G401 (cell line): ENCODE measurements around the gene CASR. TPM values are rescaled to one million over a fixed set of nuclear protein-coding genes. Genes with fewer than 3 reads are reported as not detected.
"Not testable (repeated sequence)": the region's sequence is repeated elsewhere in the genome, so short reads cannot be mapped to it uniquely, and the experiment has no call there.

Experiments
- DNase-seq: peaks from one replicate; pipeline ENCODE4 v3.0.0-alpha.2; 2015; ENCODE audit warnings: low spot score
- in situ Hi-C: cut with HindIII; loops from 2 replicates; pipeline ENCODE4 v1.10.0; 2016; ENCODE audit warnings: low sequenced_read_pairs, mixed read lengths
- total RNA-seq: library from RNA; depleted of rRNA; stranded (reverse); fragments of >200 nt; shearing (Covaris generic); gene quantifications from 2 replicates; pipeline ENCODE4 v1.2.3, GENCODE V29; 2014; rRNA removed

The CASR gene
- not detected in 2 replicates for total RNA-seq

DNA sequence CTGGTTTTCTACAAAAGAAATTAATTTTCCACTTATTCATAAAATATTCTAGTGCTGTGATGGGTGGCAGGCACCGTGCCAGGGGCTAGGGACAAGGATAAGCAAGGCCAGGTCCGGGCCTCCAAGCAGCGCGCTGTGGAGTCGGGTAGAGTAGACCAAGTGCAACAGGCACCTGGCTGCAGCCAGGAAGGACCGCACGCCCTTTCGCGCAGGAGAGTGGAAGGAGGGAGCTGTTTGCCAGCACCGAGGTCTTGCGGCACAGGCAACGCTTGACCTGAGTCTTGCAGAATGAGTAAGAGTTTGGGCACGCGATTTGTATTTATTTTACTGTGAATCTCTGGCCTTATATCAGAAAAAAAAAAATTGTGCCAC is at the start of gene CASR:
Gene CASR, plus strand, starts transcription at position 148 of the 372 bp plus-strand sequence. CDS start 70,522 bp downstream, outside the sequence.
- in situ Hi-C loops = no loop called here
- no peak for DNase-seq

GRCh38 chr3:122146466-122146865 is 37.0 kb upstream of the CASR start:
- in situ Hi-C loops = no loop called here
- DNase-seq = no peak

DNA sequence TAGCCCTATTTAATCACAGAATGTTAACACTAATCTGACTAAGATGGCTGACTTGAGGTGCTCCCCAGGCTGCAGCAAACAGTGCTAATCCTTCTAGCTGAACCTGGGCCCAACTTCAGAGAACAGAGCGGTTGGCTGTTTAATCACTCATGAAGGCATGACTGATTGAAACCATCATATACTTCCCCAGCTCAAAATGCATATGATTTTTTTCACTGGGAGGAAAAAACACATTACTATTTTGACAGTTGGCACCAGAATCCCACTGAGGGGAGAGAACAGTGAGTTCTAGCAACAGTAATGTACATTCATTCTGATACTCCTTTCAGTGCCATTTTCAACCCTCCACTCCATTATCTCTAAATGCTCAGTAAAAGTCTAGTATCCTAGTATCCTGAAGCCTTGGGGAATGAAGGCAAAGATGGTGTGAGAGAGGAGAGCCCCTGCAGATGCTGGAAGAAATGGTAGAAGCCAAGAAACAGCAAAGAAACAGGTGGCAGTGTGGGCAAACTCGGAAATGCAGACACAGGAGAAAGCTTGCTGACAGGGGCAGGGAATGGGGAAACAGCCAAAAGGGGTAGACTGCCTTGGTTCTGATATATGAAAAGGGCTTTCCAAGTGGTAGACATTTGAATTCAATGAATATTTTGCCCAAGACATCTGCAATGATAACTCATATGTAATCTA is 34.4 kb upstream of the CASR start:
- no peak for DNase-seq
- in situ Hi-C loops = no loop called here

- in situ Hi-C loops = no loop called here
Measured at GRCh38 chr3:122151480-122151879, 32.0 kb upstream of the CASR start.

GRCh38 chr3:122164983-122165382 is 18.5 kb upstream of the CASR start:
- in situ Hi-C loops, DNase-seq: not testable (repeated sequence)

More at GRCh38 chr3:122151480-122151879, 32.0 kb upstream of the CASR start:
- no peak for DNase-seq

- no peak for DNase-seq
- in situ Hi-C loops = no loop called here
Measured at GRCh38 chr3:122167630-122168029, 15.8 kb upstream of the CASR start.

GRCh38 chr3:122168044-122168443 is 15.4 kb upstream of the CASR start:
- in situ Hi-C loops = no loop called here
- DNase-seq = no peak

- DNase-seq = no peak
- in situ Hi-C loops = no loop called here
Measured at GRCh38 chr3:122169911-122170310, 13.6 kb upstream of the CASR start.

DNA sequence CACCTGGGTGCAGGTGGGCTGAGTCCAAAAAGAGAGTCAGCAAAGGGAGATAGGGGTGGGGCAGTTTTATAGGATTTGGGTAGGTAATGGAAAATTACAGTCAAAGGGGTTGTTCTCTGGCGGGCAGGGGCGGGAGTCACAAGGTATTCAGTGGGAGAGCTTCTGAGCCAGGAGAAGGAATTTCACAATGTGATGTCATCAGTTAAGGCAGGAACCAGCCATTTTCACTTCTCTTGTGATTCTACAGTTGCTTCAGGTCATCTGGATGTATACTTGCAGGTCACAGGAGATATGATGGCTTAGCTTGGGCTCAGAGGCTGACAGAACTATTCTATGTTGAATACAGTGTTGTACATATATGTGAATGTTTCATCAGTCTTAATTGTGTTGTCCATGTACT is 12.1 kb upstream of the CASR start:
- in situ Hi-C loops = not testable (repeated sequence)

GRCh38 chr3:122178711-122179110 is 4.8 kb upstream of the CASR start:
- in situ Hi-C loops = no loop called here
- no peak for DNase-seq

More for the DNA sequence above, 12.1 kb upstream of the CASR start:
- not testable (repeated sequence) for DNase-seq

DNA sequence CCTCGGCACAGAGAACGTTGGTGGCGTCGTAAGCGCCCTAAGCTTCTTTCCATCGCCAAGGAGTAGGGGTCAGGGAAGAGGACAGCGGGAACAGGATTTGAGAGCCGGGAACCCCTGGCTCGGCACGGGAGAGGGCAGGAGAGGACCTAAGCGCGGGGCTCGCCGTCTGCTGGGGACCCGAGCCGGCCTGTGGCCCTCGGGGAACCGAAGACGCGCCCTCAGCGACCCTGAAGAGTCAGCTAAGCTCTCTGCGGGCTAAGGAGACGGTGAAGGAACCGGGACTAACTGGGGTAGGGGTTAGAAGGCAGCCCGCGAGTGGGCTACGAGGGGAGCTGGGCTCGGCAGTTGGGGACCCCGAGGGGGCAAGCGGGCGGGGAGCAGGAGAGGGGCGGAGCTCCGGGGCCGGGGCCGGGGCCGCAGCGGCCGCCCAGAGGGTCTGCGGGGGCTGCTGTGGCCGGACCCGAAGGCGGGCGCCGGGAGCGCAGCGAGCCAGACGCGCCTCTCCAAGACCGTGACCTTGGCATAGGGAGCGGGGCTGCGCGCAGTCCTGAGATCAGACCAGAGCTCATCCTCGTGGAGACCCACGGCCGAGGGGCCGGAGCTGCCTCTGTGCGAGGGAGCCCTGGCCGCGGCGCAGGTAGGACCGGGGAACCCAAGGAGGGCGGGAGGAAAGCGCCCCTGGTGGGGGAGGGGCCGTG is 574 bp downstream of the CASR start:
- no peak for DNase-seq
- in situ Hi-C loops = no loop called here

DNA sequence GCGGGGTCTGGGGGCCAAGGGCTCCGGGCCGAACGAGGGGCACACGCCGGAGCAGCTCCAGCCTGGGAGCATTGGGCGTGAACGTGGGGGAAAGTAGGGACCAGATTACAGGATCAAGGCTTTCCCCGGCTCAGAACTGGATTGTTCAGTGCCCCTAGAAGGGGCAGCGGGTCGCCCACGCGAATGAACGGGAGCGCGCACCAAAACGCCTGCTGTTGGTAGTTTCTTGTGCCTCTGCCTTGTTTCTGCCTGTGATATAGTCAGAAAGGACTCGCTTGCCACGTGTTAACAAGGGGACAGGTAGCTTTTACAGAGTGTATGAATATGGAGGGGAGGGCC is 1.1 kb downstream of the CASR start:
- in situ Hi-C loops = no loop called here
- no peak for DNase-seq

DNA sequence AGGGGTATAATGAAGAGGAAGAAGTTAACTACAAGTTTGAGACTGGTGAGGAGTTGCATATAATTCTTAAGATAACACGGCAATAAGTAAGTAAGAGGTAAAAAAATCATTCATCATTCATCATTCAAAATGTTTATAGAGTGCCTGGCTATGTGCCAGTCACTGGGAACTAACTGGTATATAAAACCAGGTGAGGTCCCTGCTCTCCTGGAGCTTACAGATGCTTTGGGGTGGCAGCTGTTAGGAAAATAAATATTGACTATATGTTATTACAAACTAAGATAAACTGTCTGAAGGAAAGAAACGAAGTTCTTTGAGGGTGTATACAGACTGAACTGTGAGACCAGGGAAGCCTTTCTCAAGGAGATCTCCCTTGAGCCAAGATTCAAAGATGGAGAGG is 2.9 kb downstream of the CASR start:
- in situ Hi-C loops = no loop called here
- no peak for DNase-seq

DNA sequence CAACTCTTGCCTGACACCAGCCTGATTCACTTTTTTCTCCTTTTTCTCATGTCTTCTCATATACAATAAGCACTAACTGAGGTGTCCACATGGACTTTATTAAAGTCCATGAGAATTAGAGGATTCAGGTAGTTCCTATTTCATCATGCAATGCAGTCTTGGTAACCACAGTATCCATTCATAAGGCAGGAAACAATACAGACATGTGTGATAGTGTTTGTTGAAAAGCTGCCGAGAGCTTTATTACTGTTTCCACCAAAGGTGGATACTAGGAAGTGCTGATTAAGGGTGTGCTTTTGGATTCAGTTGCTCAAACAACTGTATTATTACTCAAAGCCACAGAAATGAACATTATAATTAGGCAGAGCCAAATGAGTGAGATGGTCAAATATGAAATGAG is 5.3 kb downstream of the CASR start:
- DNase-seq = no peak
- in situ Hi-C loops = no loop called here

DNA sequence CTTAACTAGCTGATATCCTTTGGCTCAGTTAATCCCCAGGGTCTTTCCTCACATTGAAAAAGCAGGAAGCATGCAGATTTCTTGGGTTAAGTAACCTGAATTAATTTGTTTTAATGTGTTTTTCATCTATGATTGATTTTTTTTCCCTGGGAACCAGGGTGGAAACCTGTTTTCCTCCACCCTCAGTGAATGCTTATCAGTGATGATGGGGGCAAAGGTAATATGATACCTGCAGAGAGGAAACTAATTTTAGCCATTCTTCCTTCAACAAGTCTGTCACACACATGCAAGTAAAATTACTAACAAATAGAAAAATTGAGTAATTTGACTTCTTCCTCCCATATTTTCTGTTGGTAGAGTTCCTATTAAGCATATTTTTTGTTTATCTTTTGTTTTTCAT is 5.9 kb downstream of the CASR start:
- in situ Hi-C loops = no loop called here

GRCh38 chr3:122190525-122190924 is 7.1 kb downstream of the CASR start:
- in situ Hi-C loops = no loop called here
- DNase-seq = no peak

More for the DNA sequence above, 5.9 kb downstream of the CASR start:
- no peak for DNase-seq

DNA sequence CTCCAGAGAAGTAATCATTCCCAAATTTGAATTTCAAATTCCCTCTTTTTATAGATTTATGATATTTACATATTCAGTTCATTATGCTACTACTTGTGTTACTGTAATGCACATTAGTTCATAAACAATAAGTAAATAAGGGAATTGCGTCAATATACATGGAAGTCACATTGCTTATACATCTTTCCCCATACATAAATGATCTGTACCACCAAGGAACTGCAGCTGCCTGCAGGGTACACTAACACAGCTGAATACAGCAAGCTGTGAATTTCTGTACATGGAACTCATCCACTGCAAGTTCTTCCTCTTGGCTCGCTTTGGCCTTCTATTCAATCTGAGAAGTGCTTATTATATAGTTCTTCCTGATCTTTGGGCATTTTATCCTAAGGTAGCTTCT is 15.5 kb downstream of the CASR start:
- in situ Hi-C loops = no loop called here

DNA sequence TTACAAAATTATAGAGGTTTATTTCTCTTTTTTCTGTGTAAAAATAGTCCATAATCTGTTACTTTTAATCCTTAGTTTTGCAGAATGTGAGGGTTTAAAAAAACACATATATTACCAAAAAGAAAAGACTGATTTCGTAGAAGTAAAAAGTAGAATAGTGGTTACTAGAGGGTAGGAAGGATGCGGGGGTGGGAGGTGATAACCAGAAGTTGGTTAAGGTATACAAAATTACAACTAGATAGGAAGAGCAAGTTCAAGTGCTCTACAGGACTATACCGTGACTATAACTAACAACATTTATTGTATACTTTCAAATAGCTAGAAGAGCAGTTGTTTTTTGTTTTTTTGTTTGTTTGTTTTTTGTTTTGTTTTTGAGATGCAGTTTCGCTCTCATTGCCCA is 16.1 kb downstream of the CASR start:
- DNase-seq = no peak
- in situ Hi-C loops = no loop called here

More for the DNA sequence above, 15.5 kb downstream of the CASR start:
- no peak for DNase-seq

GRCh38 chr3:122200661-122201060 is 17.2 kb downstream of the CASR start:
- DNase-seq = no peak
- in situ Hi-C loops = no loop called here

- in situ Hi-C loops, DNase-seq: not testable (repeated sequence)
Measured at GRCh38 chr3:122201476-122201875, 18.0 kb downstream of the CASR start.

GRCh38 chr3:122208579-122208978 is 25.1 kb downstream of the CASR start:
- in situ Hi-C loops = no loop called here
- DNase-seq = no peak
